Muscle of leg (tissue), 11 donors: ENCODE measurements around the gene PWWP2B. TPM values are rescaled to one million over a fixed set of nuclear protein-coding genes. Genes with fewer than 3 reads are reported as not detected.
A peak's percentile ranks its signal among the peaks of the same experiment; 100 is the strongest.

Experiments used
- DNase-seq: peaks from one replicate; pipeline ENCODE4 v3.0.0; 2013
- H3K27ac ChIP-seq: one replicate; pipeline ENCODE4 v1.5.1; 2013; ENCODE audit warnings: mild to moderate bottlenecking, low read length, control low read depth
- H3K27me3 ChIP-seq: one replicate; pipeline ENCODE4 v1.6.1; 2013; ENCODE audit warnings: low read length; ENCODE audit not compliant: control insufficient read depth, insufficient read depth
- H3K36me3 ChIP-seq: one replicate; pipeline ENCODE4 v1.6.1; 2013; ENCODE audit warnings: low read length; ENCODE audit not compliant: control insufficient read depth, insufficient read depth
- H3K4me1 ChIP-seq: one replicate; pipeline ENCODE4 v1.6.1; 2013; ENCODE audit warnings: low read length; ENCODE audit not compliant: control insufficient read depth, insufficient read depth
- H3K4me3 ChIP-seq: one replicate; pipeline ENCODE4 v1.5.1; 2013; ENCODE audit warnings: low read length, control low read depth
- H3K9me3 ChIP-seq: replicated peaks from 2 replicates; pipeline ENCODE4 v1.6.1; 2013; ENCODE audit warnings: low read depth, low read length; ENCODE audit not compliant: control insufficient read depth
- WGBS: methylation state at CpG from one replicate; pipeline ENCODE4 v1.1.5; 2013; ENCODE audit warnings: missing lambda C conversion rate; ENCODE audit not compliant: insufficient coverage; 5-methylcytosine and 5-hydroxymethylcytosine counted together
- polyA plus RNA-seq, 8 donors: library from polyadenylated mRNA; unstranded; fragments of 120-200 nt; gene quantifications; one replicate each; pipeline versions ENCODE4 v1.2.1 to v1.2.3, GENCODE V29; 2013; ENCODE audit warnings: inconsistent platforms in 1 of 8, low replicate concordance in 1 of 8; ENCODE audit not compliant: insufficient read length in 8 of 8, insufficient read depth in 1 of 8
- total RNA-seq: library from RNA; stranded (reverse); fragments of 120-200 nt; gene quantifications from one replicate; pipeline ENCODE4 v1.2.4, GENCODE V29; 2013

Gene PWWP2B
- total and polyA plus RNA-seq, 9 donors, result 5.8 to 15.1 (median 11.3) TPM

DNA sequence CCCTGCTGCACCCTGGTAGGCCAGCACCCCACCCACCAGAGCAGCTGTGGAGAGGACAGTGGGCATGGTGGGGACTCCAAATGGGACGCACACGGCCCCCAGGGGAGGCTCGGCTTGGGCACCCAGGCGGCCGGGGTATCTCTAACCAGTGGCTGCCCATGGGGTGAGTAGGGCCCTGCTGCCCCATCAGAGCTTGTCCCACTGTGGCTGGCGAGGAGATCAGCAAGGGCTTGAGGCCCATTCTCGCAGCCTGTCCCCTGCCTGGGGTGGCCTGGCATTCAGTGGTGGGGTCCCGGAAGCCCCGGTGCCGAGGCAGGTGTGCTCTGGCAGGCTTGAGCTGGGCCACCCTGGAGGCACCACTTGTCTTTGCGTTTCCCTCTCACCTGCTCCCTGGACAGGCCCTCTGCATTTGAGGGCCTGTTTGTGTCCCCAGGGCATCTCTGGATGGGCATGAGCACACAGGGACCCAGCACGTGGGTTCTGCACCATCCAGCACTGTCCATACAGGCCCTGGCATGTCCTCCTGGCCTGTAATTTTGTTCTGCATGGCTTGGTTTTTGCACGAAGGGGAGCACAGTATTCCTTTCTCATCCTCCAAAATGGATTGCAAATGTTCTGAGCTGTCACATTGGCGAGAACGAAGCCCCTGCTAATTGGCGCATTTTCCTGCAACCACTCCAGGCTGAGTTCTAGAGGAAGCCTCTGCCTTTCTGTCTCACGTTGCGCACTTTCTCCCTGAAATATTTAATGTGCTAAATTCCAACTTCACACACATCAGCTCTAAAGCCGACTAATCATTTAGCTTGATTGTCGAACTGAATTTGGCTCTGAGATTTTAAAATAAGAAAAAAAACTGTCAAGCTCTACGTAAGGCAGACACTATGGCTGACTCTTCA is 27.2 kb downstream of the PWWP2B start:
- DNase-seq, result no peak
- no peaks in the 10 kb centered on the region for H3K36me3 ChIP-seq
- H3K4me3 ChIP-seq, result no peak overlapping the region
- no peaks in the 10 kb centered on the region for H3K27me3 ChIP-seq
- H3K9me3 ChIP-seq, result no peaks in the 10 kb centered on the region
- 79% methylated on average over 18 of the region's 21 CpGs for WGBS
- peaks cover 85% of the 10 kb centered on the region for H3K4me1 ChIP-seq
- peak overlapping the region; percentile 49 for H3K27ac ChIP-seq

DNA sequence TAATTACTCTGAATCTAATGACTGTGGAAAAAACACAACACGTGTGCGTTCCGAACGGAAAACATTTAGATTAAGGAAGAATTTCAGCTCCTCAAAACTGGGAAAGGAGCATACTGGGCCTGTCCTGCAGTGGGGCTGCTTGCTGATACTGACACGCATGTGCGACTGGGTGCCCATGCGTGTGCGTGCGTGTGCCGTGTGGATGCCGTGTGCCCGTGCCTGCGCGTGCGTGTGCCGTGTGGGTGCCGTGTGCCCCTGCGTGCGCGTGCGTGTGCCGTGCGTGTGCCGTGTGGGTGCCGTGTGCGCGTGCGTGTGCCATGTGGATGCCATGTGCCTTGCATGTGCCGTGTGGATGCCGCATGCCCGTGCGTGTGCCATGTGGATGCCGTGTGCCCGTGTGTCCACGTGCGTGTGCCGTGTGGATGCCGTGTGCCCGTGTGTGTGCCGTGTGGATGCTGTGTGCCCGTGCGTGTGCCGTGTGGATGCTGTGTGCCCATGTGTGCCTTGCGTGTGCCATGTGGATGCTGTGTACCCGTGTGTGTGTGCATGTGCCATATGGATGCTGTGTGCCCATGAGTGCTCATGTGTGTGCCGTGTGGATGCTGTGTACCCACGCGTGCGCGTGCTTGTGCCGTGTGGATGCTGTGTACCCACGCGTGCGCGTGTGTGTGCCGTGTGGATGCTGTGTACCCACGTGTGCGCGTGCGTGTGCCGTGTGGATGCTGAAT is 28.2 kb downstream of the PWWP2B start:
- no peaks in the 10 kb centered on the region for H3K9me3 ChIP-seq
- DNase-seq, result no peak
- H3K4me3 ChIP-seq, result no peak overlapping the region
- 97% methylated on average over 60 of the region's 61 CpGs for WGBS
- no peaks in the 10 kb centered on the region for H3K27me3 ChIP-seq
- H3K4me1 ChIP-seq, result peaks cover 86% of the 10 kb centered on the region
- H3K36me3 ChIP-seq, result no peaks in the 10 kb centered on the region
- H3K27ac ChIP-seq, result no peak overlapping the region

DNA sequence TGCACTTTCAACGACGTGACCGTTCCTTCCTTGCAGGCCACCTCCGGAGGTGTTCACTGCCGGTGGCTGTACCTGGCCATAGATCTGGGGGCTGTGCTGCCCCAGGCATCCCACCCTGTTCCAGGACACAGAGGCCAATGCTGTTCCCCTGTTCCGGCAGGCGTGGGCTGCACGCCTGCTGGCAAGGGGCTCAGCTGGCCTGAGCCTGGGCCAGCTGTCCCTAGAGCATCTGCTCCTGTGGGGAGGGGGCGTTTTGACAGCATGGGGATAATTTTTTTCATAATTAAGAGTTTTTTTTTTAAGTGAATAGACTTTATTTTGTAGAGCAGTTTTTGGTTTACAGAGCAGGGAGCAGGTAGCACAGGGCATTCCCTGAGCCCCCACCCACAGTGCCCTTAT is 28.8 kb downstream of the PWWP2B start:
- H3K9me3 ChIP-seq, result no peaks in the 10 kb centered on the region
- H3K4me1 ChIP-seq, result peaks cover 85% of the 10 kb centered on the region
- no peaks in the 10 kb centered on the region for H3K36me3 ChIP-seq
- no peak overlapping the region for H3K27ac ChIP-seq
- H3K27me3 ChIP-seq, result no peaks in the 10 kb centered on the region
- 72% methylated on average over 5 of the region's 9 CpGs for WGBS
- no peak overlapping the region for H3K4me3 ChIP-seq
- DNase-seq, result no peak

- no peak for DNase-seq
- H3K27me3 ChIP-seq, result no peaks in the 10 kb centered on the region
- peaks cover 70% of the 10 kb centered on the region for H3K4me1 ChIP-seq
- H3K27ac ChIP-seq, result no peak overlapping the region
- H3K9me3 ChIP-seq, result no peaks in the 10 kb centered on the region
- H3K4me3 ChIP-seq, result no peak overlapping the region
- no peaks in the 10 kb centered on the region for H3K36me3 ChIP-seq
- 78% methylated on average over 8 of the region's 10 CpGs for WGBS
Measured at GRCh38 chr10:132427006-132427771, 30.2 kb downstream of the PWWP2B start.

- WGBS, result 94% methylated on average over 2 of the region's 2 CpGs
- H3K36me3 ChIP-seq, result no peaks in the 10 kb centered on the region
Measured at GRCh38 chr10:132427939-132428367, 31.0 kb downstream of the PWWP2B start.

GRCh38 chr10:132428486-132428995 is 31.5 kb downstream of the PWWP2B start:
- DNase-seq, result peak; percentile 69
- Histone ChIP-seq H3K27me3 (no peaks in the 10 kb centered on the region), H3K4me1 (peaks cover 57% of the 10 kb centered on the region), H3K4me3 (no peak overlapping the region), H3K36me3 (no peaks in the 10 kb centered on the region), H3K27ac (no peak overlapping the region), H3K9me3 (no peaks in the 10 kb centered on the region)
- 80% methylated on average over 8 of the region's 11 CpGs for WGBS

More at GRCh38 chr10:132427939-132428367, 31.0 kb downstream of the PWWP2B start:
- H3K27me3 ChIP-seq, result no peaks in the 10 kb centered on the region
- no peak for DNase-seq
- peaks cover 63% of the 10 kb centered on the region for H3K4me1 ChIP-seq
- H3K27ac ChIP-seq, result no peak overlapping the region
- H3K9me3 ChIP-seq, result no peaks in the 10 kb centered on the region
- H3K4me3 ChIP-seq, result no peak overlapping the region

- DNase-seq, result no peak
- no peak overlapping the region for H3K27ac ChIP-seq
- no peaks in the 10 kb centered on the region for H3K9me3 ChIP-seq
Measured at GRCh38 chr10:132429281-132430230, 32.6 kb downstream of the PWWP2B start.

DNA sequence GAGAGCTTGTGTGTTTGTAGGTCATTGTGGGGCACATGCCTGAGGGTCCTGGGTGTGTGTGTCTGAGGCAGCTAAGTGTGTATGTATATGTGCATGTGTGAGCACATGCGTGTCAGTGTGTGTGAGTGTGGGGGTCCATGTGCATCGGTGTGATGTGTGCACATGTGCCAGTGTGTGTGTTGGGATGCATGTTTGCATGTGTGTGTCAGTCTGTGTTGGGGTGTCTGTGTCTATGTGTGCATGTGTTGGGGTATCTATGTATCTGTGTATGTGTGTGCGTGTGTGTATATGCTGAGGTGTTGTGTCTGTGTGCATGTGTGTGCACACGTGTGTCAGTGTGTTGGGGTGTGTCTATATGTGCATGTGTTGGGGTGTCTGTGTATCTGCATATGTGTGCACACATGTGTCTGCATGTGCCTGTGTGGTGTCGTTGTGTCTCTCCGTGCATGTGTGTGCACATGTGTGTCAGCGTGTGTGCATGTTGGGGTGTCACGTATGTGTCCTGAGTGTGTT is 33.3 kb downstream of the PWWP2B start:
- DNase-seq, result no peak
- peaks cover 46% of the 10 kb centered on the region for H3K4me1 ChIP-seq
- 85% methylated on average over 8 of the region's 8 CpGs for whole genome bisulfite sequencing
- H3K9me3 ChIP-seq, result no peaks in the 10 kb centered on the region
- H3K4me3 ChIP-seq, result no peak overlapping the region
- no peaks in the 10 kb centered on the region for H3K27me3 ChIP-seq
- H3K27ac ChIP-seq, result no peak overlapping the region
- H3K36me3 ChIP-seq, result no peaks in the 10 kb centered on the region

More at GRCh38 chr10:132429281-132430230, 32.6 kb downstream of the PWWP2B start:
- 62% methylated on average over 16 of the region's 18 CpGs for WGBS
- H3K4me1 ChIP-seq, result peaks cover 51% of the 10 kb centered on the region
- no peaks in the 10 kb centered on the region for H3K27me3 ChIP-seq
- H3K36me3 ChIP-seq, result no peaks in the 10 kb centered on the region
- no peak overlapping the region for H3K4me3 ChIP-seq

- no peak for DNase-seq
- Histone ChIP-seq H3K36me3 (no peaks in the 10 kb centered on the region), H3K9me3 (no peaks in the 10 kb centered on the region), H3K4me1 (peaks cover 41% of the 10 kb centered on the region), H3K27ac (no peak overlapping the region), H3K27me3 (no peaks in the 10 kb centered on the region), H3K4me3 (no peak overlapping the region)
- WGBS, result 86% methylated on average over 3 of the region's 8 CpGs
Measured at GRCh38 chr10:132430861-132431271, 33.9 kb downstream of the PWWP2B start.
